Frontal cortex (tissue), 4 donors: Measurements from ENCODE around the gene CCDC85C. TPM values are rescaled to one million over a fixed set of nuclear protein-coding genes. Genes with fewer than 3 reads are reported as not detected.

Experiments
- DNase-seq, 2 donors: peaks; one replicate each; pipeline ENCODE4 v3.0.0; 2012; ENCODE audit warnings: low spot score in 2 of 2
- FAIRE-seq: peaks from 2 replicates; lab custom pipeline; 2012; peaks lifted over from hg19 to GRCh38; lab: Jason Lieb, UNC
- total RNA-seq: library from RNA; depleted of rRNA; stranded (reverse); fragments of >200 nt; gene quantifications from one replicate; pipeline ENCODE4 v1.2.3, GENCODE V29; 2014
- donor health status: control.
- donor health status: control.
- donor health status: control.

Gene CCDC85C
- total RNA-seq, 1 donor from 2014 or later, result 9.8 TPM

DNA sequence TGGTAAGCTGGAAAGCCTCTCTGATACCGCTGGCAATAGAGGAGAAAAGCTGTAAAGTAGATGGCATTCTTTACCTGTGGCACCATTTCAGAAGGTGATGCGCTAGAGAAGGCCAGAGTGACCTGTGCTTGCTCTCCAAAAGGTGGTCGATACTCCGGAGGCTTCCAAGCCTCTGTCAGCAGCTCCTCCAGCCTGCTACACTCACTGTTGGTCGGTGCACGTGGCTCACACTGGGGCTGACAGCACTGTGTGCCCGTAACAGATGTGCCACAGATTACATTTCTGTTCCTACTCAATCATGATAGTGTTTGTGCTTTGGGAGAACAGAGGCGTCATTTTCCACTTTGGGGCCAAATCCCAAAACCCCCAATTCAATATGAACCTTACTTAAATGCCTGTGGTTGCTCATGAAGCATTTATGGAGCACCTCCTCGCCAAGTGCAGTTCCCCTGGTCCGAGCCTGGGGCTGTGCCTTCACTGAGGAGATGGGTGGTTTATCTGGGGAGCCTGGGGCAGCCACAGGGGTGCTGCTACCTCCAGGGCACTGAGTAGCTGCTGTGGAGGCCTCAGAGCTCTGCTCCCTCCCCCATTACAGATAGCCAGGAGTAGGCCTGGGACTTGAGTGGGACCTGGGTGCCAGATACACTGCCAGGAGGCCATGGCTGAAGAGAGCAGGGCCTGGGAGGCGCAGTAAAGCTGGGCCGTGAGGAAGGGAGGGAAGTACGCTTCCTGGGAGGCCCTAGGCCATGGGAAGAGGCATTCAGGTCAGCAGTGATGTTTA, 96.0 kb downstream of the CCDC85C start:
- FAIRE-seq (no peak), DNase-seq (peak in 1 of 2 donors; percentile 20)

GRCh38 chr14:99506276-99506675, 97.7 kb downstream of the CCDC85C start:
- no peak for DNase-seq
- no peak for FAIRE-seq

DNA sequence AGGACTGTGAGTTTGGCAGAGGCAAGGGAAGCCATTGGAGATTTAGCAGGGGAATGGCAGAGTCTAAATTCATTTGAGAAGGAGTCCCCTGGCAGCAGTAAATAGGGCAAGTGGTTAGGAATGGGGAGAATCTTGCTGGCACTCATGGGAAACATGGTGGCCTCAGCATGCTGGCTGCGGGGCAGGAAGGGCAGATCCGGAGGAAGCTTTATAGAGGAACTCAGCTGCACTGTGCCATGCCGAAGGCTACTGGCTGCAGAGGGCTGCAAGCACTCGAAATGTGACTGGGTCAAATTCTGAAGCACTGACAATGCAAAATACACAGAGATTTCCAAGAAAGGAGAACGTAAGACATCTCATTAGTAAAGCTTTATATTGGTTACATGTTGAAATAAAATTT, 98.9 kb downstream of the CCDC85C start:
- no peak for DNase-seq
- no peak for FAIRE-seq

GRCh38 chr14:99503848-99504453, 100.1 kb downstream of the CCDC85C start:
- DNase-seq (no peak), FAIRE-seq (no peak)

GRCh38 chr14:99502989-99503421, 101.0 kb downstream of the CCDC85C start:
- DNase-seq (no peak), FAIRE-seq (no peak)

- DNase-seq (no peak), FAIRE-seq (no peak)
Observed at GRCh38 chr14:99497894-99498293, 106.1 kb downstream of the CCDC85C start.

GRCh38 chr14:99497341-99497740, 106.7 kb downstream of the CCDC85C start:
- FAIRE-seq, result no peak
- no peak for DNase-seq

DNA sequence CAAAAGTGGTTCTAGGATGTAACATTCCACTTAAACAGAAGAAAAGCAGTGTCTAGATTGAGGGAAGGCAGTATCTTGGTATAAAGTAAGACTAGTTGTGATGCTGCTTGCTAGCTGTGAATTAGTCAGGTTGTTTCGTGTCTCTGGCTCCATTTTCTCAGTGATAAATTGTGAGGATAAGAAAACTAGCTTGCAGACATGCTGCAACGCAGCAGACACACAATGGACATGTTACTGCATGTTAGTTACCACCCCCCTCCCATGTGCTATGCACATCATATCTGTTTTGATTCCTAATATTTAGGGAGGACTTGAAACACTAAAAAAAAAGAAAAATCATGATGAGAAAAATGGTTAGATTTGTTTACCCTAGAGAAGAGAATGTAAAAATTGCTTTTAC, 119.9 kb downstream of the CCDC85C start:
- DNase-seq (no peak), FAIRE-seq (no peak)

- no peak for FAIRE-seq
Observed at GRCh38 chr14:99481745-99482099, 122.3 kb downstream of the CCDC85C start.

DNA sequence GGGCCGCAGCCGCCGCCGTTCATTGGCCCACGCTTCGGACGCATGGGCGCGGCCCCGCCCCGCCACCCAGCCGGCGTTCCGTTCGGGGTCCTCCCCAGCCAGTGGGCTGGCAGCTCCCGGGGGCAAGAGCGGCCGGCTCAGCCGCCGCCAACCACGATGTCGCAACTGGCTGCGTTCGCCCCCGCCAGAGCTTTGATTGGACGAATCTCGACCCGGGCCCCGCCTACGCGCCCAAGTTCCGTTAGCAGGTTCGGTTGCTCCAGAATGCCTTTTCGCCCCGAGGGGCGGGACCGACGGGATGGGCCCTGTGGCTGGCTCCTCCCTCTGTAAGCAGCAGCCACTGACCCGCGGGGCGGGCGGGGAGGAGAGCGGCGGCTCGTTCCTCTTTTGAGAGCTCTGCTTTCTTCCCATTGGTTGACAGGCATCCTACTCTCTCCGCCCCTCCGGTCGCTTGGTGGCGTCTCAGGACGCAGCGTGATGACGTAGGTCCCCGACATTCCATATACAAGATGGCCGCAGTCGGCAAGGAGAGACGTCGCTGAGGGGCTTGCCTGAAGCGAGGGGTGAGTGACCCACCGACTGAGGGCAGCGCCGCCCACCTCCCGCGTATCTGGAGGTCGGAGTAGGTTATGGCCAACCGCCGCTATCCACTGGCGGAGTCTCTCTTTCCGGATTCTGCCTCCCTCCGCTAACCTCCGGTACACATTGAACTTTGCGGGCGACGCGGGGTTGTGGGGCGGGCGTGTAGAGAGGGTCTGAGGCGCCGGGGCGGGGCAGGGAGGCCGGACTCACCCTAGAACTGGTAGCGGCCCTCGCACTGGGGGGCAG, 122.9 kb downstream of the CCDC85C start, which contains the start of gene CCNK:
Gene CCNK (plus strand): TSS at position 493 of the 828 bp plus-strand sequence. CDS start 11,269 bp downstream, outside the sequence.
- peak; percentile 98 to 99 for DNase-seq
- FAIRE-seq, result peak; percentile 96

More at GRCh38 chr14:99481745-99482099, 122.3 kb downstream of the CCDC85C start:
- DNase-seq, result no peak

- peak; percentile 22 to 55 for DNase-seq
- no peak for FAIRE-seq
Observed at GRCh38 chr14:99479906-99480869, 123.8 kb downstream of the CCDC85C start, which contains the start of gene SETD3. Gene SETD3 (minus strand): TSS chr14:99480859. CDS start chr14:99465805, 15,054 bp downstream.

DNA sequence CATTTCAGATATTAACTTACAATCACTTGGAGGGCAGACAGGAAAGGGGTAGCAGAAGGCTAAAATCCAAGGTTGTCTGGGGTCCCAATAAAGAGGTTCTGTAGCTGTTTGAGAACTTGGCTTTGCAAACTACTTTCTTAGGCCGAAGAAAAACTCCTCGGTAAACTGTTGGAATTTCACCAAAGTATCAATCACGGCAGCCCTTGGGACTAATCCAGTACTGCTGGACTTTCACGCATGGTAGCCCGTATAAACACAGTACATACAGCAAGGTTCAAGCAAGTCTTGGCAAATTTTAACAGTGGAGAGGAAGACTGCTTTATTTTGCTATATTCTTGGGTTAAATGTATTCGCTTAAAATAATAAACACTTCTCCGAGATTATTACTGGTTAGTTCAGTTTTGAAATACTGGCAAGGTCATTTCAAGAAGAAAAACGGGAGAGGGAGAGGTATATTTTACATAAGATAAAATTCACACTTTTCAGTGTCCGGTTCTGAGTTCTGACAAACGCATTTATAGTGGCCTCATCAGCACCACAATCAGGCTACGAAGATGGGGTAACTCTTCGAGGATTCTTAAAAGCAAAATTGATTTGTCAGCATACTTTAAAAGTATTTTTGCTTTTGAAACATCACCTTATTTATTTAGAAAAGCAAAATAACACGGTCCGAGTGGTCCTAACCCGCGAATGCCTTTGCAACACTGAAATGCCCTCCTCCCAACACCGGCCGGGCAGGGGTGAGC, 124.7 kb downstream of the CCDC85C start:
- DNase-seq (no peak), FAIRE-seq (no peak)

DNA sequence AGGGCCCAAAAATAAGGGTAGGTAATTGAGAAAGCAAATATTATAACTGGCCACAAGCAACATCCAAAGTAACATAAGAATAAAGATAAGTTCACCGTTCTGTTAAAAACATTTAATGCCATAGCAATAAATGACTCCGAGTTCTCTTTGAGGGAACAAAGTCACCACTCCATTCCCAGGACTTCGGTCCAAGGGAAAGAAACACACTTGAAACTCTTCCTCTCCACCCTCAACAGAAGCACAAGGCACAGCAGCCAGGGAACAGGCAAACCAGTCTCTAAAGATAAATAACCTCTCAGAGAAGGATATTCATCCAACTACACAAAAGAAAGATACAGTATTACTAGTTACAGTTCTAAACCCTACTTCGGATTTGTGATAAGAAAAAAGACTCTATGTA, 125.9 kb downstream of the CCDC85C start:
- FAIRE-seq (no peak), DNase-seq (no peak)

DNA sequence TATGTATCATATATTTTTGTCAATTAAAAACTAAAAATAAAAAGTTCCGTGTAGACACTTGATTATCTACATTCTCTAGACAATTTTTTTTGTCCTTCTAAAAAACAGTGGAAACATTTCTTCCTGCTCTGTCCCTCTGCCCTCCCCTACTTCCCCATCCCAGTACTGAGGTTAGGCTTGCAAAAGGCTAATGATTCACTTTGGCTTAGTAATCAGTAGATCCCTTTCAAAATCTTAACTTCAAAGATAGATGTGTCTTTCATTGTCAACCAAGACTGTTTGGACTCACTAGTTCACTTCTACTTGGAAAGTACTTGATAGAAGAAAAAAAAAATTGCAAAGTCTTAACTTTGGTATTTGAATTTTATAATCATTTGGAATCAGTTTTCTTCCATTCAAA, 127.1 kb downstream of the CCDC85C start:
- DNase-seq (no peak), FAIRE-seq (no peak)

GRCh38 chr14:99475660-99476059, 128.3 kb downstream of the CCDC85C start:
- no peak for FAIRE-seq
- no peak for DNase-seq

- DNase-seq (no peak), FAIRE-seq (no peak)
Observed at GRCh38 chr14:99475179-99475578, 128.8 kb downstream of the CCDC85C start.

DNA sequence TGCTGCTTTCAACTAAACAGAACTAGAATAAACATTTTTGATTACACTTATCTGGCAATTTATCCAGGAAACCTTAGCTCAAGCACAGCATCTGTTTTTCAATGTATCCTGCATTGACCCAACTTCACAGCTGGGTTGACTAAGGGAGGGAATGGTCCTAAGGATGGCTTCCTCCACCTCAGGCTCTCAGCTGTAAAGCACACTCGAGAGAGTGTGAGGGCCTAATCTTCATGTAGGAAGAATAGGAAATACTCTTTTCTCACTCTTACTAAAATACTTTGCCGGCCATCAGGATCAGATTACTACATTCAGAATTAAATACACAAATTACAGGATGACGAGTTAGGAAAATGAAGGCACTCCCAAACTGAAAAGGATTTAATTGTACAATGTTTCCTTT, 130.5 kb downstream of the CCDC85C start:
- DNase-seq, result no peak
- no peak for FAIRE-seq

DNA sequence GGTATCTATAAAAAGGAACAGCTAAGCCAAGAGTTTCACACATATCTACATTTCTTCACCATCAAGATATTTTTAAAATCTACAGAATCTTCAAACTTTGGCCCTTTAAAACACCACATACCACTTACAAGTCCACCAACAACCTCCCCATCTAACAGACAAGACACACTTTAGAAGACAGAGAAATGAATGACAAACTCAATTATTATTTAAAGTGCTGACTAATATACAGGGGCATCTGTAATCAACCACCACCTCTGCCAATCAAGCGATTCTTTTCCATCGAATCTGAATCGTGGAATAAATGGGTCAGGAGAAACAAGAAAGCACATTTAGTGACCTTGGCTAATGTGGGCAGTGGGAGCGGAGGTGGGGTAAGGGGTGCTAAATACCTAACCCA, 131.1 kb downstream of the CCDC85C start:
- DNase-seq, result no peak
- no peak for FAIRE-seq

DNA sequence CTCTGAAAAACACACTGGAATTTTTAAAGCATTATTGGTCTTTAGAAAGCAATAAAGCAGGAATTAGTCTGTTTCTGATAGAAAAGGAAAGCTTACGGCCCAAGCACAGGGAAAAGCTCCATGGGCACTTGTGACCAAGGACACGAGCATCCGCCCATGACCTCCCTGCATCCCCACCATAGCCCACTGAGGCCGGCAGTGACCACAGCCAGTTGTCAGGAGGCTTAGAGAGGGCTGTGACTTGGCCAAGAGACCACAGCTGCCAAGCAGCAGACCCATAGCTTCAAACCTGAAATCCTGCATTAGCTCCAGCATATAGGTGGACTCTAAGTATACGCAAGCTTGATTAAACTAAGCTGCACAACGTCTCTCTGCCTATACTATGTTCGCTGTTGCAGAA, 132.3 kb downstream of the CCDC85C start:
- FAIRE-seq (no peak), DNase-seq (no peak)
